D721Med (cell line): ENCODE results near the gene PRAMEF1.

ENCODE experiments used
- DNase-seq: peaks from one replicate; pipeline ENCODE4 v3.0.0; 2011; ENCODE audit warnings: low spot score; ENCODE audit not compliant: insufficient read length
- FAIRE-seq: peaks from 2 replicates; lab custom pipeline; 2011; peaks lifted over from hg19 to GRCh38; lab: Jason Lieb, UNC
- TF ChIP-seq, protein P1 (sequence below): IDR thresholded peaks from 2 replicates; pipeline ENCODE4 v1.5.1; 2012; ENCODE audit warnings: mild to moderate bottlenecking, control low read depth; ENCODE audit not compliant: insufficient read depth; ENCODE audit errors: missing control alignments

The PRAMEF1 gene

DNA sequence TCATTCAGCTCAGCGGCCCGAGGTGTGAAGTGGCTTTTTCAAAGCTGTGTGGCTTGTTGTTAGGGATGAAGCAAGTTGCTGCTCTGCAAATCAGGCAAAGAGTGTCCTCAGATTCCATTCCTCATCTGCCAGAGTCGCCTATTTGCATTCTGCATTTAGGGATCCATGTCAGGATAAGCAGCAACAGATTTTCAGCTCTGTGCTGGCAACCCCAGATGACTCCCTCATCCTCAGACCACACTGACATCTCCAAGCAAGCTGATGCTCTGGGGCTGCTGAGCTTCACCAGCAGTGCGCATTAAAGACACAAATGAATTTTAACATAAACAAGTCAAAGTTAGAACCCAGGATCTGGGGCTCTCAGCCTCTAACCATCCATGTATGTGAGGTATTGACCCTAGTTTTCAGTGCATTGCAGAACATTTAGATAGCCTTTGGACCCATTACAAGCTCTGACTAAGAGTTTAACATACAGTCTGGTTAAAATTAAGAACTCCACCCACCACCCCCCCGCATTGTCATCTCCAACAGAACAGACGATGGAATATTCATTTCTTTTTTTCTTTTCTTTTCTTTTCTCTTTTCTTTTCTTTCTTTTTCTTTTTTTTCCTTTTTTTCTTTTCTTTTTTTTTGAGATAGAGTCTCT is 34.3 kb upstream of the PRAMEF1 start:
- DNase-seq (no peak), FAIRE-seq (no peak)
- TF ChIP-seq, protein P1, sequence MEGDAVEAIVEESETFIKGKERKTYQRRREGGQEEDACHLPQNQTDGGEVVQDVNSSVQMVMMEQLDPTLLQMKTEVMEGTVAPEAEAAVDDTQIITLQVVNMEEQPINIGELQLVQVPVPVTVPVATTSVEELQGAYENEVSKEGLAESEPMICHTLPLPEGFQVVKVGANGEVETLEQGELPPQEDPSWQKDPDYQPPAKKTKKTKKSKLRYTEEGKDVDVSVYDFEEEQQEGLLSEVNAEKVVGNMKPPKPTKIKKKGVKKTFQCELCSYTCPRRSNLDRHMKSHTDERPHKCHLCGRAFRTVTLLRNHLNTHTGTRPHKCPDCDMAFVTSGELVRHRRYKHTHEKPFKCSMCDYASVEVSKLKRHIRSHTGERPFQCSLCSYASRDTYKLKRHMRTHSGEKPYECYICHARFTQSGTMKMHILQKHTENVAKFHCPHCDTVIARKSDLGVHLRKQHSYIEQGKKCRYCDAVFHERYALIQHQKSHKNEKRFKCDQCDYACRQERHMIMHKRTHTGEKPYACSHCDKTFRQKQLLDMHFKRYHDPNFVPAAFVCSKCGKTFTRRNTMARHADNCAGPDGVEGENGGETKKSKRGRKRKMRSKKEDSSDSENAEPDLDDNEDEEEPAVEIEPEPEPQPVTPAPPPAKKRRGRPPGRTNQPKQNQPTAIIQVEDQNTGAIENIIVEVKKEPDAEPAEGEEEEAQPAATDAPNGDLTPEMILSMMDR = no peak

DNA sequence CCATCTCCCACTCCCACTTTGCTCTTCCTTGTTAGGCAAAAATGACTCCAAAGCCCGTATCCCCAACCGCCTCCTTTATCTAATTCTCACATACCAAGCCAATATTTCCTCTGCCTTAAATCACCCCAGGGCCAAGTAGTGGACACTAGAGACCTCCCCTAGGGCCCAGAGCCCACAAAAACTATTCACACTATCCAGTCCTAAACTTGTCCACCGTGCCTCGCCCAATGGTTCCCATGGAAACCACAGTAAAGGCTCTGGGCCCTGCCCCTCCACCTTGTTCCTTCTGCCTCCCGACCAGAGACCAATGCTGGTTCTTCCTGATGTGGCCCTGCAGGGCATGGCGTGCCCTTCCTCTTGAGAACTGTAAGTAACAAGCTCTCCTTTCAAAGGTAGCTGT is 33.4 kb upstream of the PRAMEF1 start:
- no peak for DNase-seq
- TF ChIP-seq, protein P1 = no peak
- no peak for FAIRE-seq

DNA sequence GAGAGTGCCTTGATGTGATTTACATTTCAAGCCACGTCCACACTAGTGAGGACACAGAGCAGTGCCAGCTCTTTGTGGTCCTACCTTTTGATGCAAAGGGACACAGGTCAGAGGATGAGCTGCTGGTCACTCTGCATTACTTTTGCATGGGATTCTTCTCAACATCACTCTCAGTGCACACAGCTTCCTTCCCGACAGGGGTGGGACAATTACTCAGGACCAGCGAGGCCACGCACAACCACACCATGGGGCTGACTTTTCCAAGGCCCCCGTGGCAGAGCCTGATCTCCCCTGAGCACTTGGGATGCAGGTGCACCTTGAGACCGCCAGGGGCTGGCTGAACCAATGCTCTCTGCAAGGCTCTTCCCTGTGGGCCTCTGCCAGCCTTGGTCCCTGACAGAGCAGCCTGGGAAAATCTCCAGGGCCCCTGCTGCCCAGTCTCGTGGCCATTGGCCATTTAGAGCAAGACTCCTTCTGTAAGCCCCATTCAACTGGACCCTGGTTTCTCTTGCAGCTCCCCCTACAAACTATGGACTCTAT is 30.9 kb upstream of the PRAMEF1 start:
- DNase-seq (no peak), FAIRE-seq (no peak)

GRCh38 chr1:12761781-12762180 is 29.4 kb upstream of the PRAMEF1 start:
- DNase-seq = no peak
- TF ChIP-seq, protein P1 = no peak
- FAIRE-seq = no peak

More for the DNA sequence above, 30.9 kb upstream of the PRAMEF1 start:
- TF ChIP-seq, protein P1 = no peak

DNA sequence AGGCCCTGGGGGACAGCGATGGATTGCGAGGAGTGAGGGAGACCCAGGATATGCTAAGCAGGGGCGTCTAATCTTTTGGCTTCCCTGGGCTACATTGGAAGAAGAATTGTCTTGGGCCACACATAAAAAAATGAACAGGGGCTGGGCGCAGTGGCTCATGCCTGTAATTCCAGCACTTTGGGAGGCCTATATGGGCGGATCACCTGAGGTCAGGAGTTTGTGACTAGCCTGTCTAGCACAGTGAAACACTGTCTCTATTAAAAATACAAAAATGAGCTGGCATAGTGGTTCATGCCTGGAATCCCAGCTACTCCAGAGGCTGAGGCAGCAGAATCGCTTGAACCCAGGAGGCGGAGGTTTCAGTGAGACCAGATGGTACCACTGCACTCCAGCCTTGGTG is 28.4 kb upstream of the PRAMEF1 start:
- TF ChIP-seq, protein P1 = no peak
- FAIRE-seq (no peak), DNase-seq (no peak)

GRCh38 chr1:12763479-12763878 is 27.7 kb upstream of the PRAMEF1 start:
- DNase-seq (no peak), FAIRE-seq (no peak)
- TF ChIP-seq, protein P1 = no peak

DNA sequence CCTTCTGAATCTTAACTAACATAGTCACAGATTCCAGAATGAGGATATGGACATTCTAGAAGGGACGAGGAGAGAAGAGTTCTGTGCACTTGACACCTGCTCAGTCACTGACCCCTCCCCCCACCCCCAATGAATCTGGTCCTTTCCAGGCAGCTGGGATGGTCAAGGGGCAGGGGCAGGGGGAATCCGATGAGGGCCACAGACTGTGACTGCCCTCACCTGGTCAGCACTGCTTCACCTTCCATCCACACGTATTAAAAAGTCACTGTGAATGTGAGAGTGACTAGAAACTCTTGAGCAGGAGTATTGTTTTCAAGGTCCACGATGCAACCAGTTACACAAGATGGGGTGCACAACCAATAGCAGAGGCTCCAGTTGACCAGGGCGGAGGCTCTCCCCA is 27.2 kb upstream of the PRAMEF1 start:
- TF ChIP-seq, protein P1 = no peak
- DNase-seq = no peak
- FAIRE-seq = no peak
